Skin of body (tissue), 2 donors: ENCODE data around the gene SPACA4. TPM values are rescaled to one million over a fixed set of nuclear protein-coding genes. Genes with fewer than 3 reads are reported as not detected.

Source experiments
- DNase-seq: peaks from one replicate; lab custom pipeline; 2025; lab: John Stamatoyannopoulos, UW
- total RNA-seq: library from RNA; depleted of rRNA; stranded (reverse); fragments of >200 nt; gene quantifications from one replicate; pipeline ENCODE4 v1.2.3, GENCODE V29; 2014

The SPACA4 gene
- total RNA-seq, 1 donor from 2014 or later, result 0.20 TPM

DNA sequence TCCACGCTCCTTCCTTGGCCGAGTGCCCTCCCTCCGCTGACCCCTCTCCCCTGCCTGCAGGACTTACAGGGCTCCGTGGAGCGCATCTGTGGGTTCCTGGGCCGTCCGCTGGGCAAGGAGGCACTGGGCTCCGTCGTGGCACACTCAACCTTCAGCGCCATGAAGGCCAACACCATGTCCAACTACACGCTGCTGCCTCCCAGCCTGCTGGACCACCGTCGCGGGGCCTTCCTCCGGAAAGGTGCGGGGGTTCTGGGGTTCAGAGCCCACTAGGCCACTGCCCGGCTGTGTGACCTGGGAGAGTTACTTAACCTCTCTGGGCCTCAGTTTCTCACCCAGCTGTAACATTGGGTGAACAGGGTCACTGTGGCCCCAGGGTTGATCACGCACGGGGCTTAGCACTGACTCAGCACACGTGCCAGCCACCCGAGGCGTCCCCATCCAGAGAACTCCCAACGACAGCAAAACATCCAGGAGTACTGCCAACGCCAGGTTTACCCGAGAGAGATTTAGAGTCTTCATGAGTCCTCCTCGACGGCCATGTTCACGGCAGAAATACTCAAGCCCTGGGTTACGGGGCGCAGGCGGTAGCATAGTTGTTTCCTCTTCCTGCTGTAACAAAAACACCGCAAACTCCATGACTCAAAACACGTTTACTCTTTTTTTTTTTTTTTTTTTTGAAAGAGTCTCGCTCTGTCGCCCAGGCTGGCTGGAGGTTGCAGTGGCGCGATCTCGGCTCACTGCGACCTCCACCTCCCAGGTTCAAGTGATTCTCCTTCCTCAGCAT is 9.7 kb upstream of the SPACA4 start:
- no peak for DNase-seq

DNA sequence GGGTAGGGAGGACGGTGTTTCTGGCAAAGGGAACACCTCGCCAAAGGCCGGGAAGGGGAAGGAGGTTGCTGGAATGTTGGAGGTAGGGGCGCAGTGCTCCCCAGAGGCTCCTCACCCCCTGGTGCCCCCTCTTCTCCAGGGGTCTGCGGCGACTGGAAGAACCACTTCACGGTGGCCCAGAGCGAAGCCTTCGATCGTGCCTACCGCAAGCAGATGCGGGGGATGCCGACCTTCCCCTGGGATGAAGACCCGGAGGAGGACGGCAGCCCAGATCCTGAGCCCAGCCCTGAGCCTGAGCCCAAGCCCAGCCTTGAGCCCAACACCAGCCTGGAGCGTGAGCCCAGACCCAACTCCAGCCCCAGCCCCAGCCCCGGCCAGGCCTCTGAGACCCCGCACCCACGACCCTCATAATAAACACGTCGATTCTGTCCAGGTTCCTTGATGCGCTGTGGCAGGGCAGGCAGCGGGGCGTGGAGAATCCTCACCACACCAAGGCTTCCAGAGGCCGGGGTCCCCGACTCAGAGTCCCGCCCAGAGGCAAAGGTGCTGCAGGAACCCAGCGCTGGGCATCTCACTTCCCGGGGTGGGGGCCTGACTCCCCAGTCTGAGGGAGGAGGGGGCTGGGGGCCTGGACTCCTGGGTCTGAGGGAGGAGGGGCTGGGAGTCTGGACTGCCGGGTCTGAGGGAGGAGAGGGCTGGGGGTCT is 7.4 kb upstream of the SPACA4 start:
- no peak for DNase-seq

DNA sequence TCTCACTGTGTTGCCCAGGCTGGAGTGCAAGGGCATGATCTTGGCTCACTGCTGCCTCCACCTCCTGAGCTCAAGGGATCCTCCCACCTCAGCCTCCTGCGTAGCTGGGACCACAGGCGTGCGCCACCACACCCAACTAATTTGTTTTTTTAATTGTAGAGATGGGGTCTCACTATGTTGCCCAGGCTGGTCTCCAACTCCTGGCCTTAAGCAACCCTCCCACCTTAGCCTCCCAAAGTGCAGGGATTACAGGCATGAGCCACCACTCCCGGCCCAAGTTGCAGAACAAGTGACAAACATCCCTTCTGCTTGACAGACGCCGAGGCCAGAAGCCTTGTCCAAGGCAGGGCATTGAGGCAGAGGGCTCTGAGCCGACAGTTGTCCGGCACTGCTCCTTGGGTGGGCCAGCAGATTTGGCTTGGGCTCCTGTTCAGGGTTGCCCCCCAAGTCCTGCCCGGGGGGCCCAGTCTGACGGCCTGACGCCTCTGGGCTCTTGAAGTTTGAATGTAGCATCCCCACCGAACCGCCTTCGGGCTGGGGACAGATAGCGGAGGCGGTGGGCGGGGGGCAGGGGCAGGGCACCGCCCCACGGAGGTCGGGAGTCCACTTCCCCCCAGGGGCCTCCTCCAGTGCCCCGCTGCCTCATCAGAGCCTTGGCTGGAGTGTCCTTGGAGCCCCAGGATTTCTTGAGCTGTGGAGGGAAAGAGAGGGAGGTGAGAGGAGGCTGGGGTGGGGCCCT is 5.7 kb upstream of the SPACA4 start:
- DNase-seq, result no peak

DNA sequence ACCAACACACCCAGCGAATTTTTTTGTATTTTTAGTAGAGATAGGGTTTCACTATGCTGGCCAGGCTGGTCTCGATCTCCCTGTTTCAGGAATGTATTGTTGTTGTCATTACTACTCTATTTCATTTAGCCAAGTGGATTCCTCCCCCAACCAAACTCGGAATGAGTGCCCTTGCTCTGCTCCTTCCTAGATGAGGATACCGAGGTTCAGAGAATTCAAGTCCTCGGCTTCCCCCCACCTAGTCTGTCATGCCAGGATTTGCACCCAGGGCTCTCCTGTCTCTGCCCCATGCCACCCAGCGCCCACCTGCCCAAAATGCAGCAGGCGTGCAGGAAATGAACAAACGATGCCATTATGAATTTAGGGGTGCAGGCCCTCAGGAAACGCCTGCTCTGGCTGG is 3.5 kb upstream of the SPACA4 start:
- DNase-seq, result no peak

DNA sequence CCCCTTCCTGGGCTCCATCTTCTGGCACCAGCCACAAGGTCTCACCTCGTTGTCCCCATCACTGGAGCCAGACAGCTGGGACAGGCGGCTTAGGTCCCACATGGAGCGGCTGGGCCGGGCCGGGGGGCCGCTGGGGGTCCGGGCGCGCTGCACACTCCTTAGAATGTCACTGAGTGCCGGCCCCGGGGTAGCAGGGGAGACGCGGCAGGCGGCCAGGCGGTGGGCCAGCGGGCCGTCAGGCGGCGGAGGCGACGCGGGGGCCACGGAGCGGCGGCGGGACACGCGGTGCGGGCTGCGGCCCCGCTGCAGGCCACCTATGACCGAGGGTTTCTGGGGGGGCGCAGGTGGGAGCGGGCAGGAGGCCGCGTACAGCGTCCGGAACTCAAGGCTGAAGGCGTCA is 3.1 kb upstream of the SPACA4 start:
- no peak for DNase-seq

DNA sequence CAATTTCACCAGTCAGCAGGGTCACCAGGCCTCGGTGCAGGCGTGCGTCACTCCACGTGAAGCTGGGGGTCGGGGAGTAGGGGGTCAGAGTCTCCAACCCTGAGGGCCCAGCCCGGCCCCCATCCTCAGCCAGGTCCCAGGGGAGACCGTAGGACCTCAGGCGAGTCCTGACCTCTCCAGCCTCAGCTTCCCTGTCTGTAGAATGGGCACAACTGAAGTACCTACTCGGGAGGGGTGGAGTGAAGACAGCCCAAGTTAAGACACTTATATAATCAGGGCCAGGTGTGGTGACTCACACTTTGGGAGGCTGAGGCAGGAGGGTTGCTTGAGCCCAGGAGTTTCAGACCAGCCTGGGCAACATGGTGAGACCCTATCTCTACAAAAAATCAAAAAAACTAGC is 2.7 kb upstream of the SPACA4 start:
- no peak for DNase-seq

DNA sequence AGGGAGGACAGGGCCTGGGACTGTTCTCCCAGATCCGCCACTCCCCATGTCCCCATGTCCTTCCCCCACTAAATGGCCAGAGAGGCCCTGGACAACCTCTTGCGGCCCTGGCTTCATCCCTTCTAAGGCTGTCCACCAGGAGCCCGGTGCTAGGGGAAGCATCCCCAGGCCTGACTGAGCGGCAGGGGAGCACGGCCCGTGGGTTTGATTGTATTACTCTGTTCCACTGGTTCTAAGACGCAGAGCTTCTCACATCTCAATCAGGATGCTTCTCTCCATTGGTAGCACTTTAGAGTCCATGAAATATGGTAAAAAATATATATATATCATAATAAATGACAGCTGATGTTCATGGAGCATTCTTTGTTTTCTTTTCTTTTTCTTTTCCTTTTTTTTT is 815 bp downstream of the SPACA4 start:
- DNase-seq, result no peak

DNA sequence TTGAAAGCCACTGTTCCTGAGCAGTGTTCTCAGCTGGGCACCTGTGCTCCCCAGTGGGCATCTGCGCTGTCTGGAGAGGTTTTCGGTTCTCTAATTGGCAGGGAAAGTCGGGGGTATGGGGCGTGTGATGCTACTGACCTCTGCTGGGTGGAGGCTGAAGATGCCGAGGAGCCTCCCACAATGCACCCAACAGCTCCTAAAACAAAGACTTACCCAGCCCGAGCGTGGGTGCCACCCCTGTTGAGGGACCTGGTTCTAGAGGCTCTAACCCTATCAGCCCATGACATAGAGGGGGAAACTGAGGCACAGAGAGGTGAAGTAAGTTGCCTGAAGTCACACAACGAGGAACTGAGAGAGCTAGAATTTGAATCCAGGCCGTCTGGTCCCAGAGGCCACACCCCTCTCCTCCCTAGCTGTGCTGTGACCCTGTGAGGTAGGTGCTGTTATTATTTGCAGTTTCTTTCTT is 2.3 kb downstream of the SPACA4 start:
- DNase-seq, result peak; percentile 23

DNA sequence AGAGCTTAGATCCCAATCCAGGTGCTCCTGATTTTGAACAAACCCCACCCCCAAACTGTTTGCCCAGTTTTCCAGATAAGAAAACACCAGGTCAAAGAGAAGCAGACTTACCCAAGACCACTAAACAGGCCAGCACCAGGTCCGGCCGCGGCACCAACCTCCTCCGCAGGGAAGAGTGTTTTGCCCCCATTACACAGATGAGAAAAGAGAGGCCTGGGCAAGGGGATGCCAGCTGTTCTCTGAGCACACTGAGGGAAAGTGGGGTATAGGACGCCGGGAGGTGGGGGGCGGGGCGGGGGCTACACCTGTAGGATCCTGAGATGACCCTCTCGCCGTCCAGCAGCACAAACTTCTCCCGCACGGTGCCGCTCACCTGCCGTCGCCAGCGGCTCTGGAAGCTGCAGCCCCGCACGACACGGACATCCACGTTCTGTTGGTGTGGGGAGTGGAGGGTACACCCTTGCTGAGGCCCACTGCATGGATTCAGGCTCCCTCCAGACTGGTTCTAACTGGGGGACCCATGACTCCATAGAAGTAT is 3.1 kb downstream of the SPACA4 start:
- no peak for DNase-seq

DNA sequence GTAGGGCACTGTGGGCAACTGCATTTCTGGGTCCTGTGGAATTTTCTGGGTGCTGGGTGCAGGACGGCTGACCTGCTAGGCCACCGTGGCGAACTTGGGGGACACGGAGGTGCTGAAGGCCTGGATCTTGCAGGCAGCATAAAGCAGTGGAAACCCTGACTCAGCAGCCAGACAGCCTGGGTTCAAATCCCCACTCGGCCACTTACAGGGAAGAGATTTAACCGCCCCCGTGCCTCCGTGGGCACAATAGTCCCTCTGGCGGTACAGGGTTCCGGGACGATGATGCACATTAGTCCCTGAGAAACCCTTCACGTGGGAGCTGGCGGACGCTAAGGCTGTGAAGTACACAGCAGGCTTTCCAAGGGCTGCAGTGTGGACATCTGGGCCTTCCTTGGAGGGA is 5.3 kb downstream of the SPACA4 start:
- DNase-seq, result no peak

DNA sequence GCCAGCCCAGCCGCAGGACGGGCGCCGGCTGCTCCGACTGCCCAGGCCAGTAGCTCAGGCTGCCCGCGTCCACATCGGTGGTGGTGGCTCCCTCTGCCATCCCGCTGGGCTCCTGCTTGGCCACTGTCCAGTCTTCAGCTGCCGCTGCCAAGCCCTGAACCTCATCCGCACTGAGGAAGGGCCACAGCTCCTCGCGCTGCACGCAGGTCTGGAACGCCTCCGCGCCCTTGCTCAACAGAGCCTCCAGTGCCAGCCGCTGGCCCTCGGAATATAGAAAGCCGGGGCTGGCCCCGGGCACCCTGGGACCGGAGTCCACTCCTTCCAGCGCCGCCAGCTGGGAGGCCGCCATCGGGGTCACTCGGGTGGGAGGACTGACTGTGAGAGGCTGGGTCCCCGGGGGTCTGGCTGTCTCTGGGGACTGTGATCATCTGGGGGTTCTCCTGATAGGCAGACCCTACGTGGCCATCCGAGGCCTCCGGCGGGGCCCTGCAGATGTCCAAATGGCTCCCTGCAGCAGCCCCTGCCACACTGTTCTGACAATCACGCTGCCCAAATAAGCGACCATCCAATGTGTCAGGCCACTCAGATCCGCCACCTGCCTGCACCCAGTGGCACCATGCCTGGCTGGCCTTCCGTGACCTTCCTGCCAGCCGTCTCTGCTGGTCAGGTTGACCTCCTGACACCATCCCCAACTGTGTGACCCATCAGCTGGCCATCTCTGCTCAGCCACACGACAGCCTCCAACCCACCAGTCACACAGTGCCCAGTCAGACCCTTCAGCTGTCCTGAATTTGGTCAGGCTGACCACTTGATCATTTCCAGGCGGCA is 6.7 kb downstream of the SPACA4 start:
- no peak for DNase-seq

DNA sequence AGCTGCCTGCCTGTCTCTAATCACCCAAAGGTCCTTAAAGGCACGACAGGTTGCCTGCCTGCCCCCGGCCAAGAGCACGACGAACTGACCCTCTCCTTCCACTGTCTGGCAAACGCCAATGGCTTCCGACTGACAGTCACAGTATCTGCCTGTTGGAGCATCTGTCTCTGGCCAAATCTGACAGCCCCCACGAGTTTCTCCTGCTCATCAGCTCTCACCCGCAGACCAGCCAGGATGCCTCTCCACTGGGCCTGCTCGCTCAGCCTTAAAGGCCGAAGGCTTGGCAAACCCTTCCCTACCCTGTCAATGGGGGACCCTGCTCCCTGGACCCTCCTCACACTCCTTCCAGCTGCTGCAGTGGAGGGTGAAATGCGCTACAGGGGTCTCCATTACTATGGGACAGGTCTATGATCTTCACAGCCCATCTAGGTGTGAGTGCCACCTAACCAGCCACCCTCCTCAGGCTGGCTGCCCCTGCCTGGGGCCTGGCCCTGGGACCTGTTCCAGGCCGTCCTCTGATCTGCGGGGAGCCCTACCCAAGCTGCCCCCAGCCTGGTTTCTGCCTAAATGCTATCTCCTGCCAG is 7.4 kb downstream of the SPACA4 start:
- no peak for DNase-seq

DNA sequence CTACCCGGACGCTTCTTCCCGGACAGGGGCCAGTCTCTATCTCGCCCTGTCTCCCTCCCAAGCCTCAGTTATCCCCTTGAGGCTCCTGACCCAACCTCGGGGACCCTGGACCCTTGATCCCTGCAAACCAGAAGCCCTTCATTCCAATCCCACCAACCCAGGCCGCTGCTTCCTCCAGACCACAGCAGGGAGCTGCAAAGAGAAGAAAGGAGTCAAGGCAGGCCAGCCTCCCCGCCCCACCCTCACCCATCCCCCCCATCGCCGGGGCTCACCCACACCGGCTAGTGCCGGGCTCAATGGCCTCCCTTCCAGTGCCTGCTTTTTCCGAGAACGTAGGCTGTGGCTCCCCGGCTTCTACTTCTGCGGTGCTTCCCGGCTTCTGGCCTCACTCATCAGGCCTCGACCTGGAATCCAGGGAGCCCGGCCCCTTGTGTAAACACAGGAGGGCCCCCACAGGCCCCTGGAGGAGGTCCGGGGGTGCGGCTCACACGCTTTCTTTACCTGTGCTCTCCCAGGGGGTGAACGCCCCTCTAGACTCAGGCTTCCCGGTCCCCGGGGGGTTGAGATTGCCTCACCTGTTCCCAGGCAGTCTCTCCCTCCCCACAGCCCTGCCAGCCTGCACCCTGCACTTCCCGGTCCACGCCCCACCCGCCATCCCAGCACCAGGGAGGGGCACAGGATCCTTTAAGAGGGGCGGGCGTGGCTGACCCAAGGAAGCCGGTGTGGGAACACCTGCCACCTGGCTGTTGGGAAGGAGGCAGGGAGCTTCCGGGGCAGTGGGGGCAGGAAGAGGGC is 8.1 kb downstream of the SPACA4 start, which contains the start of gene FAM83E:
Gene FAM83E, minus strand, starts transcription at position 641 of the 795 bp plus-strand sequence. CDS start 1,704 bp downstream, outside the sequence.
- no peak for DNase-seq

DNA sequence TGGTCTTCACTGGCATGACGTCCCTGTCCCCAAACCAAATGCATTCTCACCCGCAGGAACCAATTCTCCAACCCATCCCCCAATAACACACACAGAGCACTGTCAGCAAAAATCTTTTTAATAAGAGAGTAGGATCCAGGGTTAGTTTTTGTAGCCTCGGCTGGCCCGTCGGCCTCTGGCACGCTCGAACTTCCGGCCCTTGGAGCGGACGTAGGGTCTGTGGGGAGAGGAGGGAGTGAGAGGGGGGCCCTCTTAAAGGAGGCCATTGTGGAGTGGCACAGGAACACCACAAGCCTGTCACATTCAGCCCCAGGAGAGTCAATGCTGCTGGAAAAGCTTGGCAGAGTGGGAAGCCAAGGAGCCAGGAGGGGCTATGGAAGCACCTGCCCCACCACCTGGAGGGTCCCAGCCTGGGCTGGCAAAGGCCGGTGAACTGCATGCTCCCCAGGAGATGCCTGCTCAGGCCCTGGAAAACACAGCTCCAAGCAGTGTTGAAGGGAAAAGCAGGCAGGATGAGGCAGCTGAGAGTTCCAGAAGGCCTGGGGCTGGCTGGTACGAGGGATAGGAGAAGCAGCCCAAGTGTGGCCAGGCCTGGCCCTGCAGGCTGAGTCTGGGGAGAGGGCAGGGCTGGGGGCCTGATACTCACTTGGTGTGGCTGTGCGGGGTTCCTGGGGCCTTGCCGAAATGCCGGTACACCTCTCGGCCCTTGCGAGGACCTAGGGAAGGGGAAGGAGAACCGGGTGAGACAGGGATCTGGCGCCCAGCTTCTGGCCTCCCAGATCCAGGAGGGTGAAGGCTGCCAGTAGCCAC is 8.9 kb downstream of the SPACA4 start:
- DNase-seq, result no peak

DNA sequence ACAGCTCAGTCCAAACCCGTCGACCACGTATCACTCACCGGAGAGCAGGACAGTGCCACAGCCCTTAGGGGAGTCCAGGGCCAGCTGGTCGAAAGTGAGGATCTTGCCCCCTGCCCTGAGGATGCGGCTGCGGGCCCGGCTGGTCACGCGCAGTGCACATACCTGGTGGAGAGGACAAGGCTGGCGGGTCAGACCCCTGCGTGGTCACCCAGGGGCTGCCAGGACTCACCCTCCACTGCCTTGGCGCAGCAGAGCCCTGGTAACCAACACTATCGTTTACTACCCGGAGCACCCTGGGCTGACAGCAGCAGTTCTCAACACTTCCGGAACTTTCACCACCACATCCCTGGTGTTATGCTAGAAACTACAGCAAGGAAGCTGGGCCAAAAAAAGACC is 9.5 kb downstream of the SPACA4 start:
- DNase-seq, result no peak

DNA sequence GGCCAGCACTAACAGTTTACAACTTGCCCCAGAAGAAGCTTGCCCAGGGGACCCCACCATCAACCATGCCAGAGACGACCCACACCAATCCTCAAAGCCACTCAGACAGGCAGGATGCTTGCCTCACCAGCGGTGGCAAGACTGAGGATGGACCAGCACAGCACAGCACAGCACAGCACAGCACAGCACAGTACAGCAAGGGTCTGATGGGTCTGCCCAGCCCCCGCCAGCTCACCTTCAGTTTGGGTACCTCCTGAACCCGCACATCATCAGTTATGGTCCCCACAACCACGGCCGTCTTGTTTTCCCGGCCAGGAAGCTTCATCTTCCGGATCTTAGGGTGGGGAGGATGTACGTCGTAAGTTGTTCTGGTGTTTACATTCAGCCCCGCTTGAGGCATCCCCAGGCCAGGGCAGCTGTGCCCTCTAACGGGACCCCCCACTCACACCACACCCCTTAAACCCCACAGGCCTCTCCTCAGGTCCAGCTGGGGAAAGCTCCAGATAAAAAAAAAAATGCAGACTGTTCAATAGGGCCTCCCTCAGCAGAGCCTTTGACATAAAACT is 10.0 kb downstream of the SPACA4 start:
- DNase-seq, result no peak

DNA sequence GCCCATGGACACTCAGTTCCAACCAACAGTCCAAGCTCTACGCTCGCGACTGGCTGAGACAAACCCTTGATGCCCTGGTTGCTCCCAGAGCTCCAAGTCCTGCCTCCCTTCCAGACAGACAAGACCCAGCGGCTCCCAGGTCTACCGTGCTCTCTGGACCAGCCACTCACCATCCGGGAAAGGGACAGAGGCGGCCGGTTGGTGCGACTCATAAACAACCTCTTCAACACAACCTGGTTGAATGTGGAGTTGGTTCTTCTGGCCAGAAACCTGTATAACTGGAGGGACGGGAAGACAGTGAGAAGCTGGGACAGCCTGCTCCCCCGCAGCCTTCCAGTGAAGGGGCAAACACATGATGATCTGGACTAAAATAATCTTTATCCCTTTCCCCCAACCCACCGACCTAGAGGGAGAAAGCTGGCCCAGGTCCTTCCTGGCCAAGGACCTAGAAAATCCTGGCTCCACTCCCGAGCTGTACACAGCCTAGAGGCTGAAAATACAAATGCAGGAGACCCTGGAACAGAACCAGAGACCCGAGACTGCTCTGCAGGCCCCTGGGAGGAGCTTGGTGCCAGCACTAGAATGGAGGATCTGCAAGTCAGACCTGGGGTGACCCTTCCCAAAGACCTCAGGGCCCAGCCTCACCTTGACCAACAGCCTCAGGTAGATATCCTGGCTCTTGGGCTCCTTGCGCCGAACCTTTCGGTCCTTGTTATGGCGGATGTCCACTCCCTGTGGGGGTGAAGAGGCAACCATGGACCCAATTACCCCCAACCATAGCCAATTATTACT is 10.8 kb downstream of the SPACA4 start:
- no peak for DNase-seq
